Measurements from ENCODE around the gene ANKHD1.
"Not testable (repeated sequence)": the region's sequence is repeated elsewhere in the genome, so short reads cannot be mapped to it uniquely, and the experiment has no call there.

The ANKHD1 gene

DNA sequence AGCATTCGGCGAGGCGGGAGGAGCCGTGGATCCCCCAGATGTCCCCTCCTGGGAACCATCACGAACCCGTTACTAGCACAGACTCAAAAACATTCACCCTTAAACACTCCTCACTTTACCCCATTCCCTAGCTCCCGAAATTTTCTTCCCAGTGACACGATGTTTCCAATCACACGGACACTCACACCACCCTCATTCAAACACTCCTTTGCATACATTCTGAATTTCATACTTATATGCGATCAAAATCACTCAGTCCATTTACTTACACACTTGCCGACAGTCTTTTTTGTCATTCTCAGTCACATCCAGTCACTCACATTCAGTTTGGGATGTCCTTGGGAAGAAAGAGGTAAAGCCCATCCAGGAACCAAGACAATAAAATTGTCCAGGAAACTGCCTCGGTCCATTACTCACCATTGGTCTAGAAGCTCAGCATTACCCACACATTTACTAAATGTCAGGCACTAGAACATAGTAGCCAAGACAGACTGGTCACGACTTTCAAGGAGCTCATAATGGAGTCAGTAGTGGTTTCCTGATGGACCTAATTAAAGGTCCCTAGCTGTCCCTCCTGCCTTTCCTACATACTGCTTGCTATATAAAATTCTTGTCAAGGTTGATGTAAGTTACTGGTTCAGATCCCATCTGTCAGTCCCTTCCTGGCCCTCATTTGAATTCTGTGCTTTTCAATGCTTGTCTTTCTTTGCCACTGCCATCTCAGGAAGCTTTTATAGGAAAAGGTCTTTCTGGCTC lies 163.6 kb downstream of the ANKHD1 start:
- no peak for DNase-seq

DNA sequence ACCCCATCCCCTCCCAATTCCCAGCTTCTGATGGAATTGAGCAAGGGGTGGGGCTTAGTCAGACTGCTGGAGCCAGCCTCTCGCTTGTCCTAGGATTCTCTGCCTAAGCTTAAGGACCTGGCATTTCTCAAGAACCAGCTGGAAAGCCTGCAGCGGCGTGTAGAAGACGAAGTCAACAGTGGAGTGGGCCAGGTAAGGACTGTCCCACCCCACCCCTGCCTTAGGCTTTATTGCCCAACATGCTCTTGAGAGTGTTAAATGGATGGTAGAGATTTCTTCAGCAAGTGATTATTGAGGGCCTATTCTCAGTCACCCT lies 164.1 kb downstream of the ANKHD1 start:
- no peak for DNase-seq

DNA sequence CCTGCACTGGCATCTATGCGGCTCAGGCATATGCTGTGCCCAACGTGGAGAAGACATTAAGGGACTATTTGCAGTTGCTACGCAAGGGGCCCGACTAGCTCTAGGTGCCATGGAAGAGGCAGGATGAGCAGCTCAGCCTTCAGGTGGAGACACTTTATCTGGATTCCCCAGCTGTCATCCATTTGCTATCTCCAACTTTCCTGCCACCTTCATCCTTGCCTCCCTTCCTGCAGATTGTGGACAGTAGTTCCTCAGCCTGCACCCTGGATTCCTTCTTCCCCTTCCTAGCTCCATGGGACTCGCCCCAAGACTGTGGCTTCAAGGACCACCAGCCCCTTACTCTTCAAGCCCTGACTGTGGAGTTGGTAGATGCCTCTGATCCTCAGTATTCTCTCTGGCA lies 165.0 kb downstream of the ANKHD1 start:
- no peak for DNase-seq

DNA sequence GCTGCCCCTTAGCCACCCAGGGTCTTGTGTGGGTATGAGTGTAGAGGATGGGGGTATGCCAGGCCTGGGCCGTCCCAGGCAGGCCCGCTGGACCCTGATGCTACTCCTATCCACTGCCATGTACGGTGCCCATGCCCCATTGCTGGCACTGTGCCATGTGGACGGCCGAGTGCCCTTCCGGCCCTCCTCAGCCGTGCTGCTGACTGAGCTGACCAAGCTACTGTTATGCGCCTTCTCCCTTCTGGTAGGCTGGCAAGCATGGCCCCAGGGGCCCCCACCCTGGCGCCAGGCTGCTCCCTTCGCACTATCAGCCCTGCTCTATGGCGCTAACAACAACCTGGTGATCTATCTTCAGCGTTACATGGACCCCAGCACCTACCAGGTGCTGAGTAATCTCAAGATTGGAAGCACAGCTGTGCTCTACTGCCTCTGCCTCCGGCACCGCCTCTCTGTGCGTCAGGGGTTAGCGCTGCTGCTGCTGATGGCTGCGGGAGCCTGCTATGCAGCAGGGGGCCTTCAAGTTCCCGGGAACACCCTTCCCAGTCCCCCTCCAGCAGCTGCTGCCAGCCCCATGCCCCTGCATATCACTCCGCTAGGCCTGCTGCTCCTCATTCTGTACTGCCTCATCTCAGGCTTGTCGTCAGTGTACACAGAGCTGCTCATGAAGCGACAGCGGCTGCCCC lies 165.6 kb downstream of the ANKHD1 start:
- DNase-seq: no peak

DNA sequence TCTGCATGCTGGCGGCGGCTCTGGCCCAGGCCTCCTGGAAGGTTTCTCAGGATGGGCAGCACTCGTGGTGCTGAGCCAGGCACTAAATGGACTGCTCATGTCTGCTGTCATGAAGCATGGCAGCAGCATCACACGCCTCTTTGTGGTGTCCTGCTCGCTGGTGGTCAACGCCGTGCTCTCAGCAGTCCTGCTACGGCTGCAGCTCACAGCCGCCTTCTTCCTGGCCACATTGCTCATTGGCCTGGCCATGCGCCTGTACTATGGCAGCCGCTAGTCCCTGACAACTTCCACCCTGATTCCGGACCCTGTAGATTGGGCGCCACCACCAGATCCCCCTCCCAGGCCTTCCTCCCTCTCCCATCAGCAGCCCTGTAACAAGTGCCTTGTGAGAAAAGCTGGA lies 166.2 kb downstream of the ANKHD1 start:
- no peak for DNase-seq

DNA sequence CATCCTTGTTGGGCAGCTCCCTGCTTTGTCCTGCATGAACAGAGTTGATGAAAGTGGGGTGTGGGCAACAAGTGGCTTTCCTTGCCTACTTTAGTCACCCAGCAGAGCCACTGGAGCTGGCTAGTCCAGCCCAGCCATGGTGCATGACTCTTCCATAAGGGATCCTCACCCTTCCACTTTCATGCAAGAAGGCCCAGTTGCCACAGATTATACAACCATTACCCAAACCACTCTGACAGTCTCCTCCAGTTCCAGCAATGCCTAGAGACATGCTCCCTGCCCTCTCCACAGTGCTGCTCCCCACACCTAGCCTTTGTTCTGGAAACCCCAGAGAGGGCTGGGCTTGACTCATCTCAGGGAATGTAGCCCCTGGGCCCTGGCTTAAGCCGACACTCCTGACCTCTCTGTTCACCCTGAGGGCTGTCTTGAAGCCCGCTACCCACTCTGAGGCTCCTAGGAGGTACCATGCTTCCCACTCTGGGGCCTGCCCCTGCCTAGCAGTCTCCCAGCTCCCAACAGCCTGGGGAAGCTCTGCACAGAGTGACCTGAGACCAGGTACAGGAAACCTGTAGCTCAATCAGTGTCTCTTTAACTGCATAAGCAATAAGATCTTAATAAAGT lies 166.9 kb downstream of the ANKHD1 start:
- no peak for DNase-seq

DNA sequence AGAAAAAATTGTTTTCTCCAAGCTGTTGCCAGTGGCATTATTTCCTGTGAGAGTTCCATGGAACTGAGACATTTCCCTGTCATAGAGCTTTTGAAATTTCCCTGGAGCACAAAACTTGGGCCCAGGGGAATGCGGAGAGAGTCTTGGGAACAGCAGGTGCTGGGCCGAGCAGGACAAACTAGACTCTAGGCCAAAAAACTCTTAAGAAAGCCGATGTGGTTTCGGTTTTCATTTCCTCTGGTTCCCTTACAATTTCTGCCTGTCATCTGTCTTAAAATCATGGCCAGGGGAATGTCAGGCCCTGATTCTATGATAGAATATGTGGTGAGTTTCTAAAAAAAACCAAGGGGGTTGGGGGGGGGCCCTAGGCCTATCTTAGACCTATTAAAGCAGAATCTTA lies 167.6 kb downstream of the ANKHD1 start:
- DNase-seq: no peak

DNA sequence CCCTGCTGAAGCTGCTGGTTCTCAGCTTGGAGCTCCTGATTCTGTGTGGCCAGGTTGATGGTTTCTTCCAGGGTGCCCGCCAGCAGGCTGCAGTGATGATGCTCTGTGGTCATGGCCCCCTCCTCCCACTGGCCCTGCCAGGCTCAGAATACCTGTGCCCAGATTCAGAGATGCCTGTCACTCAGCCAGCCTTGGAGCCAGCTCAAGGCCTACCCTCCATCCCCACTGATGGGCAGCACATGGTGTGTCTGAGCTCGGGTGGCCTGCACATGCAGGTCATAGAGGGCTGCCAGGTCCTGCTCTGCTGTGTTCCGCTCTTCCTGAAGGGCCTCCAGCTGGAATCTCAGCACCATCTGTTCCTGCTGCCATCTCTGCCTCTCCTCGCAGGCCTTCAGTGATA lies 168.4 kb downstream of the ANKHD1 start:
- DNase-seq: no peak

DNA sequence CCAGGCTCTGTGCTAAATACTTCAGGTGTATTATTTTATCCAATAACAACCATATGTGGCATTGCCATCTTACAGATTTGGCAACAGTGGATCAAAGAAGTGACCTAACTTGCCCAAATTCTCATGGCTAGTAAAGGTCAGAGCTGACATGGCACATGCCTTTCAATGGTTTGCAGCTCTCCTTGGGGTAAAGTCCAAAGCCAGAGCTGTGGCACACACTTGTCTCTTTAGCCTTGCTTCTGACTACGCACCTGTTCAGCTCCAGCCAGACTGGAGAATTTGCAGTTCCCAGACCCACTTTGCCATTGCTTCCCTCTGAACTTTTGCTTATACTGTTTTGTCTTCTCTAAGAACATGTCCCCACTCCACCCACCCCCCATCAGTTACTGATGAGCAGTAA lies 168.9 kb downstream of the ANKHD1 start:
- no peak for DNase-seq

DNA sequence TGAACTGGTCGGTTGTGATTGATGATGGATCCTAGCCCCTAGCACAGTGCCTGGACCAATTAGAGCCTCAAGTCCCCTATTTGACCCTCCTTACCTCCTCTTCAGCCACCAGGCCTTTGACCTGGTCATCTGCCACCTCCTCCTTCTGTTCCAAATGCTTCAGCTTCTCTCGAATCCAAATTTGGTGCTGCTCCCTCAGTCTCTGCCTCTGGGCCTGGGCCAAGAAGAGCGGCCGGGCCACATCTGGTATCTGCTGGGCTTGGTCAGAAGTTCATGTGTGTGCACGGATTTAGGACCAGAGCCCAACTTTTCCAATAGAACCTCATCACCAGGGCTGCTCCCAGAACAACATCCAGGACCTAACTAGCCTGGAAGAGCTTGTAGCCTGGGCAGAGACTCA lies 169.5 kb downstream of the ANKHD1 start:
- DNase-seq: no peak

DNA sequence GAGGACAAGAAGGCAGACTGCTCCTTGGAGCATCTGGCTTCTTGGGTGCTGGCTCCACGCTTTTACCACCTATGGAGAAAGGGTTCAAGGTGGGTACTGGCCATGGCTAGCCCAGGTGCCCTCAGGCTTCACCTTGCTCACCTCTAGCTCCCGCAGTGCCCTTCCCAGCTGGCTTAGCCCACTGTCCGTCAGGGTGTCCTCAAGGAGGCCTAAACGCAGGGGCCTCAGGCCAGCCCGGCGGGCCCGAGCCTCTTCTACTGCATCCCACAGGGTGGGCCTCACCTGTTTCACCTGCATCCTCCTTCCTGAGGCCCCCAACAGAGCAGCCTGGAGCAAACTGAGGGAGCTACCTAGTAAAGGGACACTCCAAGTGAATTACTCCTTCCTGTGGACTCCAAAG lies 172.1 kb downstream of the ANKHD1 start:
- no peak for DNase-seq

DNA sequence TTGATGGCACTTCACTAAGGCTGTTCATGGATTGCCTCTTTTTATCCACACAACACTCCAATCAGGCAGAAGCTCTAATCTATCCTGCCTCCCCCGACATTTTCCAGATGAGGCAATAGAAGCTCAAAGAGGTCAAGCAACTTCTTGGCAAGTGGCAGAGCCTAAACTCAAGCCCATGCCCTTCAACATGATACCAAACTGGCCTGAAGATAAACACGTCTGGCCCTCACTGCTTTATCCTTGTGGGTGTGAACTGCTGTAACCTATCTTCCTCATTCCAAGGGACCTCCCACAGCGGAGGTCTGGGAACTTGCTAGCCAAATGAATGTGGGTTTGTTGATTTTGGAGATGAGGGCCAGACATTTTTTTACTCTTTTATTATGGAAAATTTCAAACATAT lies 172.5 kb downstream of the ANKHD1 start:
- no peak for DNase-seq

DNA sequence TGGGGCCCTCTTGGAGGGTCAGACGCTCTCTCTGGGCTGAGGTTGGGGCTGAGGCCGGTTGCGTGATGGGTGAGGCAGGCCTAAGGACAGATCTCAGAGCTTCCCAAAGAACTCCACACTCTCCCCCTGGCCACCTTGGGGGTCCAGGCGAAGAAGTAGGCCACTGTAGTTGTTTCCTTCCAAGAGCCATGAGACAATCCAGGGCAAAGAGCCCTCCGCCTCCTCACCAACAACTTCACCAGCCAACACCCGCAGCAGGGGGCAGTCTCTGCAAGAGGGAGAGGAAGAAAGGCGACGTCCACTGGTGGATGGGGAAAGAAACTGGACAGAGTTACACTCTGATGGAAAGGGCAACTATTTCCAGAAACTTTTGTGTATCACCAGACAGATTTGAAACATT lies 173.7 kb downstream of the ANKHD1 start:
- DNase-seq: no peak

DNA sequence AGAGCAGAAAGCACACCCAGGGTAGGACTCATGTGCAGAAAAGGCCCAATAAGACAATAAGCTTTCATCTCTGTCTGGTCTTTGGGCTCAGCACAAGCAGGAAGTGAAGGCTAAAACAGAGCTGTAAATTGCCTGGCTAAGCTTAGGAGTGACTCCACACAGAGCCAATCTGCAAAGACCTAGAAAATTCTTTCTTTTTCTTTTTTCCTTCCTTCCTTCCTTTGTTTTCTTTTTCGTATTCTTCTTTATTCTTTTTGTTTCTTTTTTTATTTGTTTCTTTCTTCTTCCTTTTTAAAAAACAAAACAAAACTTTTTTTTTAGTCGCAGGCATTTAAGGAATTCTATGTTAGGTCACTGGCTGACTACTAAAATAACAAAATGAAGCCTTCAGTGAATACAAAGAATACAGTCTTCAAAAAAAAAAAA lies 175.2 kb downstream of the ANKHD1 start:
- no peak for DNase-seq

DNA sequence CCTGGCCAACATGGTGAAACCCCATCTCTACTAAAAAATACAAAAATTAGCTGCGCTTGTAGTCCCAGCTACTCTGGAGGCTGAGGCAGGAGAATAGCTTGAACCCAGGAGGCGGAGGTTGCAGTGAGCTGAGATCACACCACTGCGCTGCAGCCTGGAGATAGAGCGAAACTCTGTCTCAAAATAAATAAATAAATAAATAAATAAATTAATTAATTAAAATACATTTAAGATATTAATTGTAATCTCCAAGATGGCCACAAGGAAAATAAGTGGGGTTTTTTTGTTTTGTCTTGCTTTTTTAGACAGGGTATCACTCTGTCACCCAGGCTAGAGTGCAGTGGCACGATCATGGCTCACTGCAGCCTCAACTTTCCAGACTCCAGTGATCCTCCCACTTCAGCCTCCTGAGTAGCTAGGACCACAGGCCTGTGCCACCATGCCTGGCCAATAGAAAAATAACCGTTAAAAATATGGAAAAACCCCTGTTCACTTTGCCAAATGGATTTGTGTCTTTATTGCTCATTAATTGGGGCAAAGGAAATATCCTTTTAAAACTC lies 177.6 kb downstream of the ANKHD1 start:
- not testable (repeated sequence) for DNase-seq

DNA sequence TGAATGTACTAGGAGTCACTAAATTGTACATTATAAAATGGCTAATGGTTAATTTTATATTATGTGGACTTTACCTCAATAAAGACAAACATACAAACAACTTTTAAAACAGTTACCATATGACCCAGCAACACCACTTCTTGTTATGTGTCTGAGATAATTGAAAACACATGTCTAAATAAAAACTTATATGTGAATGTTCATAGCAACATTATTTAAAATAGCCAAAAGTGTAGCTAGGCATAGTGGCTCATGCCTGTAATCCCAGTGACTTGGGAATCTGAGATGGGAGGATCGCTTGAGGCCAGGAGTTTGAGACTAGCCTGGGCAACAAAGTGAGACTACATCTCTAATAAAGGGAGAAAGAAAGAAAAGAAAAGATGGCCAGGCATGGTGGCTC lies 185.9 kb downstream of the ANKHD1 start:
- no peak for DNase-seq

DNA sequence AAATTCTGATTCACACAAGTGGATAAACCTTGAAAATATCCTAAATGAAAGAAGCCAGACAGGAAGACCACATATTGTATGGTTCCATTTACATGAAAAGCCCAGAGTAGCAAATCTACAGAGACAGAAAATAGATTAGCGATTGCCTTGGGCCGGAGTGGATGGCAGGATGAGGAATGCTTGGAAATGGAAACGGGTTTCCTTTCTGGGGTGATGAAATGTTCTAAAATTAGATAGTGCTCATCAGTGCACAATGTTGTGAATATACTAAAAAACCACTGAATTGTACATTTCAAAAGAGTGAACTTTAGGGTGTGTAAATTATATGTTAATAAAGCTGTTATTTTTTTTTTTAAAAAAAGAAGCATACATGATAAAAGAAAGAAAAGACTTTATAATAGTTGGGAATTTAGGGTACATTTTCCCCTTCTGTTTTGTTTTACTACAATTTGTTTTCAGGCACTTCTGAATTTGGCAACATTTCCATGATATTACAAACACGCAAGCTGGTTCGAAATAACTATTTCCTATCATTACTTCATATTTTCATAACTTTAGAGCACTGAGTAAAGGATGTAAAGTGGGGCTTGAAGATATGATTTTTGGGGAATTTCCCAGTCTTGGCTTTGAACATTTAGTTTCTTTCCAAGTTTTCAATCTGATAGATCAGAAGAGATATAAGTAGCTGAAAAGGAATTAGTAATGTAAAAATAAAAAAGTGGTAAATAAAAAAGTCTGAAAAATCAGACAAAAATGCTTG lies 186.9 kb downstream of the ANKHD1 start:
- DNase-seq: no peak

Measured in stimulated activated CD4-positive, alpha-beta T cell treated with anti-CD3 and anti-CD28 coated beads, Interleukin-2, amount 100 ng/mL, for 48 hours (primary cell).